Fibroblast of skin of back (primary cell): ENCODE measurements around the gene NYNRIN. TPM values are rescaled to one million over a fixed set of nuclear protein-coding genes. Genes with fewer than 3 reads are reported as not detected.
A peak's percentile ranks its signal among the peaks of the same experiment; 100 is the strongest.
"Not testable (repeated sequence)": the region's sequence is repeated elsewhere in the genome, so short reads cannot be mapped to it uniquely, and the experiment has no call there.

Experiments used
- DNase-seq: peaks from one replicate; pipeline ENCODE4 v3.0.0-alpha.2; 2013
- polyA plus RNA-seq, 2 experiments: library from polyadenylated mRNA; unstranded; fragments of 120-200 nt; gene quantifications; one replicate each; pipeline ENCODE4 v1.2.1, GENCODE V29; 2013; ENCODE audit not compliant: insufficient read length in 2 of 2

The NYNRIN gene
- 11.3 TPM for polyA plus RNA-seq (2013, experiment 1 of 2; ENCODE audit: insufficient read length)
- 14.6 TPM for polyA plus RNA-seq (2013, experiment 2 of 2; ENCODE audit: insufficient read length)

- peak; percentile 58 for DNase-seq
Measured at GRCh38 chr14:24398653-24399446, at the start of gene NYNRIN. Gene NYNRIN, plus strand, starts transcription at chr14:24399003. Its CDS starts 244 bp downstream, at chr14:24399247.

GRCh38 chr14:24349742-24350141 is 49.1 kb upstream of the NYNRIN start:
- no peak for DNase-seq

- DNase-seq: peak; percentile 49
Measured at GRCh38 chr14:24351517-24351916, 47.3 kb upstream of the NYNRIN start.

GRCh38 chr14:24353559-24354481 is 45.0 kb upstream of the NYNRIN start:
- DNase-seq: peak; percentile 27

- DNase-seq: not testable (repeated sequence)
Measured at GRCh38 chr14:24354482-24354825, 44.3 kb upstream of the NYNRIN start.

- no peak for DNase-seq
Measured at GRCh38 chr14:24355009-24355408, 43.8 kb upstream of the NYNRIN start.

- DNase-seq: no peak
Measured at GRCh38 chr14:24356208-24356607, 42.6 kb upstream of the NYNRIN start.

GRCh38 chr14:24360281-24360680 is 38.5 kb upstream of the NYNRIN start:
- no peak for DNase-seq

GRCh38 chr14:24361326-24361725 is 37.5 kb upstream of the NYNRIN start:
- no peak for DNase-seq

- peak; percentile 78 for DNase-seq
Measured at GRCh38 chr14:24362241-24362960, 36.4 kb upstream of the NYNRIN start.

- DNase-seq: no peak
Measured at GRCh38 chr14:24363401-24363800, 35.4 kb upstream of the NYNRIN start.

GRCh38 chr14:24364841-24365240 is 34.0 kb upstream of the NYNRIN start:
- no peak for DNase-seq

GRCh38 chr14:24365600-24366412 is 33.0 kb upstream of the NYNRIN start:
- DNase-seq: peak; percentile 92

GRCh38 chr14:24366413-24366720 is 32.4 kb upstream of the NYNRIN start:
- DNase-seq: no peak

GRCh38 chr14:24366721-24367513 is 31.9 kb upstream of the NYNRIN start:
- DNase-seq: peak; percentile 97

- peak; percentile 99 for DNase-seq
Measured at GRCh38 chr14:24367514-24368211, 31.1 kb upstream of the NYNRIN start, which contains the start of gene NFATC4. Gene NFATC4, plus strand, starts transcription at chr14:24368184. Its CDS starts 157 bp downstream, at chr14:24368341.

GRCh38 chr14:24368212-24368561 is 30.6 kb upstream of the NYNRIN start:
- no peak for DNase-seq

- DNase-seq: peak; percentile 83
Measured at GRCh38 chr14:24368562-24369252, 30.1 kb upstream of the NYNRIN start.

- no peak for DNase-seq
Measured at GRCh38 chr14:24369463-24369862, 29.3 kb upstream of the NYNRIN start.
